Measurements from ENCODE around the gene LBH.

LBH gene

DNA sequence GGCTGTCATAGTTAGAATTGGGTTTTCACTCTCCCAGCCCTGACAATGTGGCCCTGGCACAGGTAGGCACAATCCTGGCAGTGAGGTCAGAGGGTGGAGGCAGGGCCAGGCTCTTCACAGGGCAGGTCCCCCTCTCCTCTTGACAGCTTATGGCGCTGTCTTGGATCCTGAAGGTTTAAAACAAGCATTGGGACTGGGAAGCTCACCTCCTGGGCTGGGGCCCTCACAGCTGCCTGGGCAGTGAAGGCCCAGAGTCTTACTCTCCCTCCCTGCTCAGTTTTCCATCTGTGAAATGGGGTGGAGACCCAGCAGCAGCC is 23.3 kb downstream of the LBH start:
- Histone ChIP-seq H3K36me3 (replicated peaks) (peaks cover 3% of the 10 kb centered on the region), H3K27me3 (replicated peaks) (no peaks in the 10 kb centered on the region), H3K27ac (no peak overlapping the region), H3K4me3 (ENCODE audit: low read depth, low read length) (no peak overlapping the region)
- in situ Hi-C loops (cut with HindIII; ENCODE audit: low pct_ligation_motif_present, low sequenced_read_pairs) = no loop called here
- TF ChIP-seq, protein P1, sequence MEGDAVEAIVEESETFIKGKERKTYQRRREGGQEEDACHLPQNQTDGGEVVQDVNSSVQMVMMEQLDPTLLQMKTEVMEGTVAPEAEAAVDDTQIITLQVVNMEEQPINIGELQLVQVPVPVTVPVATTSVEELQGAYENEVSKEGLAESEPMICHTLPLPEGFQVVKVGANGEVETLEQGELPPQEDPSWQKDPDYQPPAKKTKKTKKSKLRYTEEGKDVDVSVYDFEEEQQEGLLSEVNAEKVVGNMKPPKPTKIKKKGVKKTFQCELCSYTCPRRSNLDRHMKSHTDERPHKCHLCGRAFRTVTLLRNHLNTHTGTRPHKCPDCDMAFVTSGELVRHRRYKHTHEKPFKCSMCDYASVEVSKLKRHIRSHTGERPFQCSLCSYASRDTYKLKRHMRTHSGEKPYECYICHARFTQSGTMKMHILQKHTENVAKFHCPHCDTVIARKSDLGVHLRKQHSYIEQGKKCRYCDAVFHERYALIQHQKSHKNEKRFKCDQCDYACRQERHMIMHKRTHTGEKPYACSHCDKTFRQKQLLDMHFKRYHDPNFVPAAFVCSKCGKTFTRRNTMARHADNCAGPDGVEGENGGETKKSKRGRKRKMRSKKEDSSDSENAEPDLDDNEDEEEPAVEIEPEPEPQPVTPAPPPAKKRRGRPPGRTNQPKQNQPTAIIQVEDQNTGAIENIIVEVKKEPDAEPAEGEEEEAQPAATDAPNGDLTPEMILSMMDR (IDR thresholded peaks at IDR 0.05; ENCODE audit: low read depth, low read length, missing control alignments) = no peak
- DNase-seq = no peak

DNA sequence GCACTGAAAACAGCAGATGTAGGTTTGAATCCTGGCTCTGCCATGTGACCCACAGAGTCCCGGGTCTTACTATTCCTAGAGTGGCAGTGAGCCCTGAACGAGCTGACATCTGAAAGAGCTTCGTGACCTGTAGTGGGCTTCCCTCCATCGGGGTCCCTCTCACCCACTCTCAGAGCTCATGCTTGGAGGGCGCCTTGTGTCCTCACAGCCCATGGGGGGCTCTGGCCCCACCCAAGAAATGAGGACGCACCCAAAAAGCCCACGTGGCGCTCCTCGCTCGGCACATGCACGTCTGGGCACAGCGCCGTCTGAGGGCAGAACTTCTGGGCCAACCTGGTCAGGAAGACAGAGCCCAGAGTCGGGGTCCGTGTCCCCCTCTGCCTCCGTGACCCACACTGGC is 23.7 kb downstream of the LBH start:
- Histone ChIP-seq H3K4me3 (ENCODE audit: low read depth, low read length) (no peak overlapping the region), H3K36me3 (replicated peaks) (peaks cover 3% of the 10 kb centered on the region), H3K27me3 (replicated peaks) (no peaks in the 10 kb centered on the region), H3K27ac (no peak overlapping the region)
- TF ChIP-seq, protein P1 (IDR thresholded peaks at IDR 0.05; ENCODE audit: low read depth, low read length, missing control alignments) = no peak
- DNase-seq = no peak
- in situ Hi-C loops (cut with HindIII; ENCODE audit: low pct_ligation_motif_present, low sequenced_read_pairs) = no loop called here

DNA sequence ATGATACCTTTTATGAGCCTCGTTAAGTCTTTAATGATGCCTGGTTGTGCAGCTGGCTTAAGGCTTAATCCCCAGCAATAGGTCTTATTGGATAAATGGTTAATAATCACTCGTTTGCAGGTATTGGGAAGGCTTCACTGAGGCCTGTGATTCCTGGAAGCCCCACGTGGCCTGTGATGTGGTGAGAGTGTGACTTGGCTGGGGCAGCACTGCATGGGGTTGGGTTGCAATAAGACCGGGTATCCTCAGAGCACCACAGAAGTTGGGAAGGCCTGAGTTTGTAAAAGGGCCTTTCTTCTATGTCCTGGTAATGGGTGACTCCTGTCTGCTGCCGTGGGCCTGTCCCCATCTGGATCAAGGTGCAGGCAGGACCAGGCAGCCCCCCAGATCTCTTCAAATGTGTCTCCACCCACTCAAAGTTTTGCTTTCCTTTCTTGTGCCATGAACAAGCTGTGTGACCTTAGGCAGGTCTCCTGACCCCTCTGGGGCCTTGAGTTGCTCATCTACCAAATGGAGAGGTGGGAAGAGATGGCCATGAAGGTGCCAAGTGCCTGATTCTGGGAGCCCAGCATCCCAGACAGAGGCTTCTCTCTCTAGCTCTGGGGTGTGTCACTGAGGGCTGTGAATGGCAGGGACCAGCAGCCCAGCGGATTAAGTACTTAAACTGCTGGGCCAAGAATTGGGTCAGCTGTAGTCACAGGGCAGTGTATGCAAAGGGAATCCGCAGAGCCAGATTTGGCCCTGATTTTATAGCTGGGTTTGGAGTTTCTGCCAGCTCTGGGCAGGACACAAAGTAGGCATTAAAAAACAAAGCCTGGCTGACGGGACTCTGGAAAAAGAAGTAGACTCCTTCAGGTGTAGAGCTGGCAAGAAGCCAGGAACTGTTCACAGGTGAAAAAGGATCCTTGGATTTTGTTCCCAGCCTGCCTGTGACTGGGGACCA is 24.4 kb downstream of the LBH start:
- no peaks in the 10 kb centered on the region for H3K27me3 ChIP-seq (replicated peaks)
- DNase-seq = no peak
- in situ Hi-C loops (cut with HindIII; ENCODE audit: low pct_ligation_motif_present, low sequenced_read_pairs) = no loop called here
- TF ChIP-seq, protein P1 (IDR thresholded peaks at IDR 0.05; ENCODE audit: low read depth, low read length, missing control alignments) = no peak
- H3K36me3 ChIP-seq (replicated peaks) = peaks cover 3% of the 10 kb centered on the region
- no peak overlapping the region for H3K4me3 ChIP-seq (ENCODE audit: low read depth, low read length)
- no peak overlapping the region for H3K27ac ChIP-seq

DNA sequence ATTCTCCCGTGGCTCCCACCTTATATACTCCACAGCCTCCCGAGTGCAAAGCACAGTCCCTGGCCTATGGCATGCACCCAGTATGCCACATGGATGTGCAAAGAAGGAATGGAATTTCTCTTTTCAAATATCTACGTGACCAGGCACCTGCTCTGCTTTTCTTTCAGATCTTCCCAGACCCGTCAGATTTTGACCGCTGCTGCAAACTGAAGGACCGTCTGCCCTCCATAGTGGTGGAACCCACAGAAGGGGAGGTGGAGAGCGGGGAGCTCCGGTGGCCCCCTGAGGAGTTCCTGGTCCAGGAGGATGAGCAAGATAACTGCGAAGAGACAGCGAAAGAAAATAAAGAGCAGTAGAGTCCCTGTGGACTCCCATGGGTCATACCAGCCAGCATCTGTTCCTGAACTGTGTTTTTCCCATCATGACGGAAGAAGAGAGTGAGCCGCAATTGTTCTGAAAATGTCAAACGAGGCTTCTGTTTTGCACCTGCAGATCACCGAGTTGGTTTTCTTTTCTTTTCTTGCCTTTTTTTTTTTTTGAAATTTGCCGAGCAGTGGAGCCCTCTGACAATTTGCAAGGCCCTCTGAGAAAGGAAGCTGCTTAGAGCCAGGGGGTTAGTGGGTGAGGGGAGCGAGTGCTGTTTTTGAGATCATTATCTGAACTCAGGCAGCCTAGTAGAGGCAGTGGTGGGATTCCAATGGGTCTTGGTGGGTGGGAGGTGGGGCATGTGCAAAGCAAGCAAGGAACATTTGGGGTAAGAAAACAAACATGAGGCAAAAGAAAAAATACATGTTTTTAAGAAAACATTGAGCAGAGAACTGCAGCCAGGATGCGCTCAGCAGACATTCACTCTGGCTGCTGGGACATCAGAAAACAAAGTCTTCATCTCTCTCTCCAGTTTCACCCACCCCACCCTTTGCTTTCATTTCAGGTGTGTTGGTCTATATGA is 26.2 kb downstream of the LBH start:
- Histone ChIP-seq H3K27me3 (replicated peaks) (no peaks in the 10 kb centered on the region), H3K4me3 (ENCODE audit: low read depth, low read length) (no peak overlapping the region), H3K36me3 (replicated peaks) (peaks cover 3% of the 10 kb centered on the region), H3K27ac (no peak overlapping the region)
- in situ Hi-C loops (cut with HindIII; ENCODE audit: low pct_ligation_motif_present, low sequenced_read_pairs) = no loop called here
- DNase-seq = no peak
- TF ChIP-seq, protein P1 (IDR thresholded peaks at IDR 0.05; ENCODE audit: low read depth, low read length, missing control alignments) = no peak

DNA sequence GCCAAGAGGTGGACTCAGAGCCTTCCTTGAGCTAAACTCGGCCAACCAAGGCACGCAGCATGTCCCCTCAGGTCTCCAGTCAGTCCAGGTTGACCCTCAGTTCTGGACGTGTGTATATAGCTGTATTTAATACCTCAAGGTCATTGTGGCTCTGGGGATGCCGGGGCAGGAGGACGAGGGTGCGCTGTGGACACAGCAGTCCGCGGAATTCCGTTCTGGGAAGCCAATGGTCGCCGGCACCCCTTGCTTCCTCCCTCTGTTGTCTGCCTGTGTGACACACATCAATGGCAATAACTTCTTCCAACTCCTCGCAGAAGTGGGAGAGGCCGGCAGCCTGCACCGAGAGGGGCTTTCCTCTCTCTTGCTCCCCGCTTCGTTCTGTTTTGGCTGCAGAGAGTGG is 27.7 kb downstream of the LBH start:
- in situ Hi-C loops (cut with HindIII; ENCODE audit: low pct_ligation_motif_present, low sequenced_read_pairs) = no loop called here

More for the DNA sequence above, 27.7 kb downstream of the LBH start:
- no peak for DNase-seq
- H3K4me3 ChIP-seq (ENCODE audit: low read depth, low read length) = no peak overlapping the region
- H3K27me3 ChIP-seq (replicated peaks) = no peaks in the 10 kb centered on the region
- H3K36me3 ChIP-seq (replicated peaks) = peaks cover 3% of the 10 kb centered on the region
- H3K27ac ChIP-seq = no peak overlapping the region
- TF ChIP-seq, protein P1 (IDR thresholded peaks at IDR 0.05; ENCODE audit: low read depth, low read length, missing control alignments) = no peak

Data from brain microvascular endothelial cell (primary cell).